GM18909 (cell line): ENCODE measurements around the gene STARD5.

Experiments used
- ATAC-seq: cut with Tn5 transposase; IDR thresholded peaks from one replicate; pipeline ENCODE4 v1.9.1; 2021; ENCODE audit warnings: mild to moderate bottlenecking; ENCODE audit not compliant: unreplicated experiment, poor library complexity

STARD5 gene

GRCh38 chr15:81315452-81316175 lies 8.3 kb downstream of the STARD5 start:
- ATAC-seq: no peak

GRCh38 chr15:81314378-81314777 lies 9.6 kb downstream of the STARD5 start:
- no peak for ATAC-seq

- ATAC-seq: no peak
Observed at GRCh38 chr15:81313686-81314085, 10.3 kb downstream of the STARD5 start.

- no peak for ATAC-seq
Observed at GRCh38 chr15:81312790-81313543, 11.0 kb downstream of the STARD5 start.

- ATAC-seq: peak; percentile 63
Observed at GRCh38 chr15:81311752-81312464, 12.0 kb downstream of the STARD5 start.

GRCh38 chr15:81310480-81310879 lies 13.5 kb downstream of the STARD5 start:
- no peak for ATAC-seq

GRCh38 chr15:81309647-81310450 lies 14.1 kb downstream of the STARD5 start:
- ATAC-seq: no peak

GRCh38 chr15:81308260-81308659 lies 15.7 kb downstream of the STARD5 start:
- ATAC-seq: no peak

GRCh38 chr15:81304226-81304625 lies 19.7 kb downstream of the STARD5 start:
- no peak for ATAC-seq

- ATAC-seq: no peak
Observed at GRCh38 chr15:81303244-81304225, 20.4 kb downstream of the STARD5 start.

- ATAC-seq: peak; percentile 23
Observed at GRCh38 chr15:81302701-81303109, 21.2 kb downstream of the STARD5 start.

- ATAC-seq: peak; percentile 82
Observed at GRCh38 chr15:81301815-81302399, 22.0 kb downstream of the STARD5 start.

- ATAC-seq: no peak
Observed at GRCh38 chr15:81301385-81301784, 22.6 kb downstream of the STARD5 start.

- no peak for ATAC-seq
Observed at GRCh38 chr15:81299630-81300273, 24.2 kb downstream of the STARD5 start.

GRCh38 chr15:81299156-81299555 lies 24.8 kb downstream of the STARD5 start:
- ATAC-seq: no peak

- no peak for ATAC-seq
Observed at GRCh38 chr15:81298611-81299010, 25.3 kb downstream of the STARD5 start.

GRCh38 chr15:81297603-81298575 lies 26.1 kb downstream of the STARD5 start:
- ATAC-seq: no peak
